GM21723 (cell line): Measurements from ENCODE around the gene SNURF.
"Not testable (repeated sequence)": the region's sequence is repeated elsewhere in the genome, so short reads cannot be mapped to it uniquely, and the experiment has no call there.

ENCODE experiments used
- ATAC-seq: cut with Tn5 transposase; IDR thresholded peaks from one replicate; pipeline ENCODE4 v1.9.1; 2021; ENCODE audit warnings: mild to moderate bottlenecking, moderate library complexity; ENCODE audit not compliant: unreplicated experiment

Gene SNURF

GRCh38 chr15:24966364-24967103, 11.7 kb downstream of the SNURF start:
- ATAC-seq: no peak

- no peak for ATAC-seq
Measured at GRCh38 chr15:24971052-24971451, 16.3 kb downstream of the SNURF start.

GRCh38 chr15:24971772-24972171, 17.0 kb downstream of the SNURF start:
- ATAC-seq: no peak

GRCh38 chr15:24972707-24973106, 17.9 kb downstream of the SNURF start:
- not testable (repeated sequence) for ATAC-seq

- ATAC-seq: no peak
Measured at GRCh38 chr15:24976932-24977331, 22.1 kb downstream of the SNURF start.

GRCh38 chr15:24977686-24978085, 22.9 kb downstream of the SNURF start:
- no peak for ATAC-seq

- no peak for ATAC-seq
Measured at GRCh38 chr15:24985224-24985623, 30.4 kb downstream of the SNURF start.

- no peak for ATAC-seq
Measured at GRCh38 chr15:24986653-24987052, 31.9 kb downstream of the SNURF start.
